Stimulated activated CD8-positive, alpha-beta memory T cell treated with anti-CD3 and anti-CD28 coated beads, Interleukin-12 subunit alpha, Interleukin-12 subunit beta, amount 100 ng/mL, for 4 hours (primary cell): ENCODE measurements around the gene SPAG5.

Experiments
- DNase-seq: peaks from one replicate; pipeline ENCODE4 v3.0.0-alpha.2; 2020; ENCODE audit warnings: low read depth

Gene SPAG5, protein sequence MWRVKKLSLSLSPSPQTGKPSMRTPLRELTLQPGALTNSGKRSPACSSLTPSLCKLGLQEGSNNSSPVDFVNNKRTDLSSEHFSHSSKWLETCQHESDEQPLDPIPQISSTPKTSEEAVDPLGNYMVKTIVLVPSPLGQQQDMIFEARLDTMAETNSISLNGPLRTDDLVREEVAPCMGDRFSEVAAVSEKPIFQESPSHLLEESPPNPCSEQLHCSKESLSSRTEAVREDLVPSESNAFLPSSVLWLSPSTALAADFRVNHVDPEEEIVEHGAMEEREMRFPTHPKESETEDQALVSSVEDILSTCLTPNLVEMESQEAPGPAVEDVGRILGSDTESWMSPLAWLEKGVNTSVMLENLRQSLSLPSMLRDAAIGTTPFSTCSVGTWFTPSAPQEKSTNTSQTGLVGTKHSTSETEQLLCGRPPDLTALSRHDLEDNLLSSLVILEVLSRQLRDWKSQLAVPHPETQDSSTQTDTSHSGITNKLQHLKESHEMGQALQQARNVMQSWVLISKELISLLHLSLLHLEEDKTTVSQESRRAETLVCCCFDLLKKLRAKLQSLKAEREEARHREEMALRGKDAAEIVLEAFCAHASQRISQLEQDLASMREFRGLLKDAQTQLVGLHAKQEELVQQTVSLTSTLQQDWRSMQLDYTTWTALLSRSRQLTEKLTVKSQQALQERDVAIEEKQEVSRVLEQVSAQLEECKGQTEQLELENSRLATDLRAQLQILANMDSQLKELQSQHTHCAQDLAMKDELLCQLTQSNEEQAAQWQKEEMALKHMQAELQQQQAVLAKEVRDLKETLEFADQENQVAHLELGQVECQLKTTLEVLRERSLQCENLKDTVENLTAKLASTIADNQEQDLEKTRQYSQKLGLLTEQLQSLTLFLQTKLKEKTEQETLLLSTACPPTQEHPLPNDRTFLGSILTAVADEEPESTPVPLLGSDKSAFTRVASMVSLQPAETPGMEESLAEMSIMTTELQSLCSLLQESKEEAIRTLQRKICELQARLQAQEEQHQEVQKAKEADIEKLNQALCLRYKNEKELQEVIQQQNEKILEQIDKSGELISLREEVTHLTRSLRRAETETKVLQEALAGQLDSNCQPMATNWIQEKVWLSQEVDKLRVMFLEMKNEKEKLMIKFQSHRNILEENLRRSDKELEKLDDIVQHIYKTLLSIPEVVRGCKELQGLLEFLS

DNA sequence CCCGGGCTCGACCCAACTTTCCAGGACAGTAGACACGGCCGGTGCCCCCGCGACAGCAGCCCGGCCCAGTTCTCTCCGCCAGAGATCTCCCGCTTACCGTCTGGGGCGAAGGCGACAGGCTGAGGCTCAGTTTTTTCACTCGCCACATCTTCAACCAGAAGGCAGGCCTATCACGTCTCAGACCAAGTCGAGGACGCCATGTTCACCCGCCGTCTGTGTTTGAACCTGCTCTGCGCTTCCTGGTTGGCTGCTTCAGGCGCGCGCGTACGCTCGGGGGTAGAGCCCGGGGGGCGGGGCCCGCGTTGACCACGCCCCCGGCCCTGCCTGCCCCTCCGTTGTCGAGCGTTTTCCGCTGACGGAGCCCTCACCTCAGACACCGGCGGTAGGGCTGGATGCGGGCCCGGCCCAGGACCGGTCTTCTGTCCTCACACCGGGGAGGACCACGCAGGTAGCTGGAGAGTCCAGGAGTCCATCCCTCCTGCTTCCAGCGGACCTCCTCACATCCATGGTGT, at the start of gene SPAG5:
Gene SPAG5 (minus strand): TSS at position 227 of the 512 bp plus-strand sequence. CDS start 79 bp downstream, at position 148.
- DNase-seq = peak; percentile 88

GRCh38 chr17:28646039-28646754, 47.4 kb upstream of the SPAG5 start:
- DNase-seq = no peak

GRCh38 chr17:28645576-28645939, 46.7 kb upstream of the SPAG5 start:
- DNase-seq = no peak

DNA sequence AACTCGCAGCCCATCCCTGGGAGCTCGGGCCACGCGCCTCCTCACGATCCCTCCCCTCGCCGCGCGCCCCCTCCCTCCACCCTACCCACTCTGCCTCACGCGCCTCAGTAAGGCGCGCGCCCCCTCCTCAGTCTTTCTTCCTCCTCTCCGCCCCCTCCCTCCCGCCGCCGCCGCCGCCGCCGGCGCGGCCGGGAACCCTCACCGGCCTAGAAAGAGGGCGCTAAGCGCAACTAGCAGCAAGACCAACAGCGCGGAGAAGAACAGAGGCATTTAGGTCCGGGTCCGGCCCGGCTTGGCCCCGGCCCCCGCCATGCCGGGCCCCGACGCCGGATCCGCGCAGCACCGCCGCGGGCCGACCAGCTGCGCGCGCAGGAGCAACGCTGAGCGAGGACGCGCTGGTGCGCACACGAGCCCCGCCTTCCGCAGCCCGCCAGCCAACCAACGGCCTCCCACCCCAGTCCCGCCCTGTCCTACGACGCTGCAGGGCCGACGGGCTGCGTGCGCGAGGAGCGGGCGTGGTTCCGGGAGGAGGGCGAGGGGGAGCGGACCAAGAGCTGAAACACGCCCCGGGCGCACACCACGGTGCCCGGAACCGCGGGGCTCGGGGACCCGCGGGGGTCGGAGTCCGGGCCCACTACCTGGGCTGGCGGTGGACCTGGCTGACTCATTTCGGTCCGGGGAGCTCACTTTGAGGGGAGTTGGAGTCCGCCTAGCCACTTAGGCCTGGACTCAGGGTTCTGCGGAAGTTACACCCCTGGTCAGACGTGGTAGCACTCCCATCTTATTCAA, 46.2 kb upstream of the SPAG5 start, which contains the start of gene BLTP2:
Gene BLTP2 (minus strand): TSS at position 372 of the 789 bp plus-strand sequence. CDS start 102 bp downstream, at position 270.
- DNase-seq = peak; percentile 94

- DNase-seq = no peak
Measured at GRCh38 chr17:28643983-28644786, 45.4 kb upstream of the SPAG5 start.

DNA sequence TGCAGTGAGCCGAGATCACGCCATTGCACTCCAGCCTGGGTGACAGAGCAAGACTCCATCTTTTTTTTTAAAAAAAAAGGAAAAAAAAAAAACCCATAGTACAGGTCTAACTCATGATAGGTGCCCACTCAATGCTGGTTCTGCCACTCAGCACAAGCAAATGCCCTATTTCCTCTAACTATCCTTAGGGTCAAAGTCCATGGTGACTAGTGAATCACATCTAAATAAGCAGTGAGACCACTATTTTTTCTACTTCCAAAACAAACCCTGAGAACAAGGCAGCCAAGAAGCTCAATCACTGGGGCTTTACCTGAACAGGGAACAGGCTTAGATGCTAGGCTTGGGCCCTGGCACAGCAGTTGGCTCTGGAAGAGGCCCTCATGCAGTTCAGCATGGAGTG, 42.8 kb upstream of the SPAG5 start:
- no peak for DNase-seq

GRCh38 chr17:28635506-28635905, 36.7 kb upstream of the SPAG5 start:
- DNase-seq = no peak

- DNase-seq = no peak
Measured at GRCh38 chr17:28634206-28634865, 35.5 kb upstream of the SPAG5 start.

DNA sequence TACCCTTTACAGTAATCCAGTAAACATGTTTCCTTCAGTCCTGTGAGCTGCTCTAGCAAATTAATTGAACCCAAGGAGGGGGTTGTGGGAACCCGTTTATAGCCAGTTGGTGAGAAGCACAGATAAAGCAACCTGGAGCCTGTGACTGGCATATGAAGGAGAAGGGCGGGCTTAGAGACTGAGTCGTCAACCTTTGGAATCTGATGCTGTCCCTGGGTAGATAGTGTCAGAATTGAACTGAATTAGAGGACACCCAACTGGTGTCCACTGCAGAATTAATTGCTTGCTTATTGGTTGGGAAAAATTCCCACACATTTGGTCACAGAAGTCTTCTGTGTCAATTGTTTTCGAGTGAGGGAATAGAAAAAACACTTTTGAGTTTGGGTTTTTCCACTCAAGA, 28.0 kb upstream of the SPAG5 start:
- no peak for DNase-seq

DNA sequence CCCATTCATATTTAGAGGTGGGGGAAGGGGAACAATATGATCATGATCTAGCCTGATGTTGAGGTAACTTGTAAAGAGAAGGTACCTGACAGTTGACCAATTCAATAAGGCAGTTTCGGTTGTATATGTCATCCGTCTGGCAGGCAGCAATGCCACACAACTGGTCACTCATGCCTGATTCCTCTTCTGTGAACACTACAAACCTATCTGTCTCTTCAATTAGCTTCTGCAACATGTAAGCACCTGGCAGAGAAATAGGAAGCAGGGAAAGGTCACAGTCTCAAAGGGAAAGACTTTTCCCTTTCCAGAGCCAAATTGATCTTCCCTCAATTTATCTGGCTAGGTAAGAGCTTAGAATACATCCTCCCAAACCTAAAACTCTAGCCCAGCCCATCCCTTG, 25.3 kb upstream of the SPAG5 start:
- DNase-seq = no peak

DNA sequence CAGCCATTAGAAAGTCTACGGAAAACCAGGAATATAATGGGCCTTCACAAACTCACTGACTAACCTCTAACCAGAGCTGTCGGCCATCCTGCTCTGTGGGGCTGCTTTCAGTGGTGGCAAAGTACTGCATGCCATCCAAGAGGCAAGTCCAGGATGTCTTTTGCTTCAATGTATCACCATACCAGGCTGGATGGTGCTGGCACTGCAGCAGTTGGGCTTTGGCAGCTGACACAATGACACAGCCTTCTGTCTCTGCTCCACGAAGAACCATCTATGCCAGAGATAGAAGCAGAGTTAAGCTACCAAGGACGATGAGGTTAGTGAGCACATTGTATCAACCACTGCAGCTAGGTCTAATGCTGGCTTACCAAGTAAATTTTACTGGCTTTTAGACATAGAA, 24.9 kb upstream of the SPAG5 start:
- no peak for DNase-seq

GRCh38 chr17:28622186-28622585, 23.4 kb upstream of the SPAG5 start:
- DNase-seq = no peak

GRCh38 chr17:28620010-28620409, 21.2 kb upstream of the SPAG5 start:
- DNase-seq = no peak

GRCh38 chr17:28618464-28618863, 19.6 kb upstream of the SPAG5 start:
- DNase-seq = no peak

- DNase-seq = no peak
Measured at GRCh38 chr17:28616281-28616680, 17.5 kb upstream of the SPAG5 start.

- DNase-seq = no peak
Measured at GRCh38 chr17:28615260-28615940, 16.6 kb upstream of the SPAG5 start.

GRCh38 chr17:28613931-28614381, 15.1 kb upstream of the SPAG5 start, which contains the start of gene RSKR:
TSS of gene RSKR (minus strand) at chr17:28614185. CDS start at chr17:28614161, 24 bp downstream.
- no peak for DNase-seq
